Stimulated activated CD8-positive, alpha-beta memory T cell treated with anti-CD3 and anti-CD28 coated beads, Interleukin-15, amount 100 ng/mL, for 1 hour (primary cell): ENCODE results near the gene KCTD12.
A peak's percentile ranks its signal among the peaks of the same experiment; 100 is the strongest.
"Not testable (repeated sequence)": the region's sequence is repeated elsewhere in the genome, so short reads cannot be mapped to it uniquely, and the experiment has no call there.

Experiments used
- DNase-seq: peaks from one replicate; pipeline ENCODE4 v3.0.0-alpha.2; 2020; ENCODE audit warnings: low read depth

KCTD12 gene

DNA sequence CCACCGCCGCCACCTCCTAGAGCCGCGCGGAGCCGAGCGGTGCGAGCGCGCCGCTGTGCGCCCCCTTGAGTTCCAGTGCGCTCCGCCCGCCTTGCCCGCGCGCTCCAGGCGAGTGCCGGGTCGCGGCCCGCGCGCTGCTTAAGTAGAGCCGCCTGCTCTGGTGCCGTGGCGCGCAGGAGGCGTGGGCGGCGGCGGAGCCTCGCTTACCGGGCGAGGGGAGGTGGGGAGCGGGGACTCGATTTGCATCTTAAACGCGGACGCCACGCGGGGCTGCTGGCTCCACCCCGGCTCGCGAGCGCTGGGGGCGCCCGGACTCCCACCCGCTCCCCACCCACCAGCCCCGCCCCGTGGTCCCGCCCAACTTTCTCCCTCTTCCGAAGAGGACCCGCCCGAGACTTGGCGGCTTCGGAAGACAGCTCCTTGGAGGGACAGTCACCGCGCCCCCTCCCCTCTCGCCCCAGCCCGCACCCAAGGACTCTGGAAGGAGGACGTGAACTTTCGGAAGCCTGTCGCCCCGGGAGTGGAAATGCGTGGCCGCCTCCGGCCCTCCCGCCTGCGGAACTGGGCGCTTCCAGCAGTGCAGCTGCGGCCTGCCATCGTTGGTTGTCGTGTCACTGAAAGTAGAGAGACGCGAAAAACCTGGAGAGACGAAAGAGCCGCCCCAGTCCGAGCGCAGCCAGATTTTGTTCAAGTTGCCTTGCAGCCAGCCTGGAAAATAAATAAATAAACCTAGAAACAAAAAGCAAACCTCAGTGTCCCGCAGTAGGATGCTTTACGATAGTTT lies at the start of gene KCTD12:
TSS of gene KCTD12 (minus strand) at position 114 of the 784 bp plus-strand sequence. CDS start 257 bp downstream, outside the sequence.
- DNase-seq, result peak; percentile 54

DNA sequence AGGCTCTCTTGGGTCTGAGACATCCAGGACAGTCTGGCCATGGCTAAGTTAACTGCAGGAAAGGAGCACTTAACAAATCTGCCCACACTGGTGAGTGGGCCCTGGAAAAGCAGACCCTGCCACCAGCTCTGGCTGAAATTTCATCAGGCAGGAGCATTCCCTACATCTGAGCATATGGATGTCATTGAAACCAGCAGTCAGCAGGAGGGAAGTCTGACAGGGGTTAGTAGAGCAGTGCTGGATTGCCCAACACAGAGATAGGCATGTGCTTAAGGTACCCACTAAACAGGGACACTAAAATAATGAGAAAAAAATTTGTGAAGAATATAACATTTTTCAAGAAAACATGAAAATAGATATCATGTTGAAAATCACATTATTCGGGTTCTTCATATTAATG lies 48.5 kb upstream of the KCTD12 start:
- no peak for DNase-seq

- DNase-seq, result no peak
Measured at GRCh38 chr13:76932076-76932475, 45.9 kb upstream of the KCTD12 start.

DNA sequence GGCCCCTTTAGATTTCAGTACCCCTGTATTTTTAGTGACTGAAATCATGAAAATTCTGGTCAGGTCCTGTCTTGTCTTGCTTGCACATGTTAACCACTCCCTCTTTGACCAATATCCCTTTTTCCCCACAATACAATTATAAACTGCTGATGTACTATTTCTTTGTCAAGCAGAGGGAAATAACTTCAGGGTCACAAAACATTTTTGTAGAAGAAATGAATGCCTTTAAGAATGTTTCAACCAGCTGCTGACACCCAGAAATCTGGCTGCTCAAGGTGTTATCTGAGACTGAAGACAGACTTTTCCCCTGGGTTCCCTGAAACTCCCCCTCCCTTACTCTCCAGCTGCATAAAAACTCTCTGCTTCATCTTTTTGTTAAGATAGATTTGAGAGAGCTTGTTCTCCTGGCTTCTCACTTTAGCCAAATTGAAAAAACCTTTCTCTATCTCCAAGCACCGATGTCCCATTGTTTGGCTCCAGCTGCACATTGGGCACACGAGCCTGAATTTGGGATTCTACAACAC lies 43.7 kb upstream of the KCTD12 start:
- DNase-seq, result no peak

DNA sequence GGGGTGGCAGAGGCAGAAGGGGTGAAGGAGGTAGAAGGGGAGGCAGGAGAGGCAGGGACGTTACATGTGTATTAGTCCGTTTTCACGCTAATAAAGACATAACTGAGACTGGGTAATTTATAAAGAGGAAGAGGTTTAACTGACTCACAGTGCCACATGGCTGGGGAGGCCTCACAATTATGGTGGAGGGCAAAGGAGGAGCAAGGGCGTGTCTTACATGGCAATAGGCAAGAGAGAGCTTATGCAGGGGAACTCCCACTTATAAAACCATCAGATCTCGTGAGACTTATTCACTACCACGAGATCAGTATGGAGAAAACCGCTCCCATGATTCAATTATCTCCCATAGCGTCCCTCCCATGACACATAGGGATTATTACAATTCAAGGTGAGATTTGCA lies 43.1 kb upstream of the KCTD12 start:
- DNase-seq, result no peak

DNA sequence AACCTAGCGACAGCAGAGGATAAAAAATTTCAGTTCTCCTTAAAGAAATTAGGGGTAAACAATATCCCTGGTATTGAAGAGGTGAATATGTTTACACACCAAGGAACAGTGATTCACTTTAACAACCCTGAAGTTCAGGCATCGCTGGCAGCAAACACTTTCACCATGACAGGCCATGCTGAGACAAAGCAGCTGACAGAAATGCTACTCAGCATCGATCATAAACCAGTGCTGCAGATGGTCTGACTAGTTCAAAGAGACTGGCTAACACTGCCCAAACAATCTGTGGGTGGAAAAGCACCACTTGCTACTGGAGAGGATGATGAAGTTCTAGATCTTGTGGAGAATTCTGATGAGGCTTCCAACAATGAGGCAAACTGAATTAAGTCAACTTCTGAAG lies 42.3 kb upstream of the KCTD12 start:
- DNase-seq, result no peak

DNA sequence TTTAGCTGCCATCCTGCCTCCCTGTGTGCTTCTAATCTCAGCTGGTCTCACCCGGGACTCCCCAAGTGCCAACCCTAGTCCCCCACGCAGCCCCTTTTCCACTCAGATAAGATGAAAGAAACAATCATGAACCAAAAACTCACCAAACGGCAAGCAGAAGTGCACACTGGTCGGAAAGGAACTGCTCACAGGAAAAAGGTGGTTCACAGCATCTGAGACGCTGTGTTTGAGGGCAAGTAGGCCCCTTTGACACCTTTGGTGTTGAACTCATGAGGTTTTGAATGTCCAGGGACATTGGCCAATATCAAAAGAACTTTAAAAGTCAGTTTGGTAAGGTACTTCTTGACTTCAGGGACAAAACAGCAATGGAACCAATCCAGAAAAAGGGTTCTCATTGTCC lies 41.8 kb upstream of the KCTD12 start:
- DNase-seq, result no peak

- DNase-seq, result no peak
Measured at GRCh38 chr13:76925115-76925514, 38.9 kb upstream of the KCTD12 start.

- no peak for DNase-seq
Measured at GRCh38 chr13:76921516-76921915, 35.3 kb upstream of the KCTD12 start.

- DNase-seq, result not testable (repeated sequence)
Measured at GRCh38 chr13:76917755-76918481, 31.7 kb upstream of the KCTD12 start.

DNA sequence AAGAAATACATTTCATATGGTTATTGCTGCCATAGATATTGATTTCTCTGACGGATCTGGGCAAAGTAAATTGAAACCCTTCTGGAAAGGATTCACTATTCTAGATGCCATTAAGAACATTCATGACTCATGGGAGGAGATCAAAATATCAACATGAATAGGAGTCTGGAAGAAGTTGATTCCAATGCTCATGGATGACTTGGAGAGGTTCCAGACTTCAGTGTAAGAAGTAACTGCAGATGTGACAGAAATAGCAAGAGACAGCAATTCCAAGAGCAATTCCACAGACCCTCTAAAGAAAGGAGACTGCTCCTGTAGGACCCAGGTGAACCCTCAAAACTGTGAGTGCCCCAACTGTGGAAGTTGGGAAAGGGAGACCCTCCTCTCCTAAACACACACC lies 30.9 kb upstream of the KCTD12 start:
- no peak for DNase-seq

- DNase-seq, result no peak
Measured at GRCh38 chr13:76913898-76914297, 27.7 kb upstream of the KCTD12 start.

- DNase-seq, result no peak
Measured at GRCh38 chr13:76912476-76912875, 26.3 kb upstream of the KCTD12 start.

- no peak for DNase-seq
Measured at GRCh38 chr13:76904507-76904906, 18.3 kb upstream of the KCTD12 start.

- peak; percentile 40 for DNase-seq
Measured at GRCh38 chr13:76903544-76904162, 17.4 kb upstream of the KCTD12 start.

- DNase-seq, result not testable (repeated sequence)
Measured at GRCh38 chr13:76899066-76899465, 12.9 kb upstream of the KCTD12 start.

DNA sequence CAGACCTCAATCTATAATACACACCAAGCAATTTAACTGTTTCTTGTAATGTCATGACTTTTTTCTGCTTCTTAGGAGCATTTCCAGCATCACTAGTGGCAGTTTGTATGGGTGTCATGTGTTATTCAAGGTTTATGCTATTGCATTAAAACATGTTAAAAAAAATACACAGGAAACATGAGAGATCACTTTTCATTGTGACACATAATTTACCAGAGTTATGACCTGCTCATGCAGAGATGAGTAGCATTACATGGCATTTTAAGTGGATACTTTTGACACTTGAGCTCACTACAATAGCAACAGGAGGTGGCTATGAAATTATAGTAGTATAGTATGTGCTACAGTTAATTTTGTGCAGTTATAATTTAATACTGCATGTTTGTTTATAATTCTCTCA lies 11.0 kb upstream of the KCTD12 start:
- DNase-seq, result not testable (repeated sequence)

DNA sequence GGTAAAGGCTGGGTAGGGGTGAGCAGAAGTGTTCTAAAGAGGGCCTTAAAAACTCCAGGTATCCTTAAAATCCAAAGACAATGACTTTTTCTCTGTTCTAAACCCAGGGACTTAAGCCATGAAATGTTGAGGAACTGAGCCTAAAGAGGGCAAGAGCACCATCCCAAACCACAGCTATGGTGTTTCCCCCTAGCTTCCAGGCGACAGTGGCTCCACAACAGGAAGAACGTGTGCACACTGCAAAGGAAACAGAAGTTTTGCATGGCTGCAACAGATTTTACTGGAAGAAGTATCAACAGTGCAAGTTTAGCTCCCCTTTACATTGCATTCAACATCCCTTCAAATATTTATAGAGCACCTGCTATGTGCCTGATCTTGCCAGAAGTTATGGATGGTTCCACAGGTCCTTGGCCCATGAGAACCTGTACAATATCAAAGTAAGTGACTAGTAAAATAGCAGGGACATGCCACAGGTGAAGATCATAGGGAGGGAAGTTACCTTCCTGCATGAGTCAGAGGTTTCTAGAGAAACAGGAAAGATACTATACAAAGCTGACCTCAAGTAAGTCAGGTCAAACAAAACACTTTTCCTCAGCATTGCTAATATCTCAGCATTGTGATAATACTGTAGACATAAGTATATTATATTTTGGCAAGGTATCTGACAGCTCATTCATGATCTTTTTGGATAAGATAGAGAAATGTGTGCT lies 8.4 kb upstream of the KCTD12 start:
- no peak for DNase-seq

DNA sequence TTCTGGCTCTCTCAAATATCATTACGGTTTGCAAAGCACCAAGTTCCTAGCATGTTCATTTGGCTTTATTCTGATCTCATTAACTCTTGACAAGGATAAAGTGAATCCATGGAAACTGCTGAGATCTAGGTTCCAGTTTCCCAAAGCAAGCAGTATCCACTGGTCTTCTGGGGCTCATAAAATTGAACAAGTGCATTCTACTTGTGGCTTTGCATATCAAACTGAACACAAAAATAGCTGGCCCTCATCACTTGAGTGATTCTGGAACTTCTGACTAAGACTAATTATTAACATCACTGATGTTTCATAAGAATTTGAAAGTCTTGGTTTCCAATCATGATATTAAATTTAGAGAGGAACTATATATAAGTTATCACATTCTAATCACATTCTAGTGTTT lies 6.3 kb upstream of the KCTD12 start:
- DNase-seq, result no peak

DNA sequence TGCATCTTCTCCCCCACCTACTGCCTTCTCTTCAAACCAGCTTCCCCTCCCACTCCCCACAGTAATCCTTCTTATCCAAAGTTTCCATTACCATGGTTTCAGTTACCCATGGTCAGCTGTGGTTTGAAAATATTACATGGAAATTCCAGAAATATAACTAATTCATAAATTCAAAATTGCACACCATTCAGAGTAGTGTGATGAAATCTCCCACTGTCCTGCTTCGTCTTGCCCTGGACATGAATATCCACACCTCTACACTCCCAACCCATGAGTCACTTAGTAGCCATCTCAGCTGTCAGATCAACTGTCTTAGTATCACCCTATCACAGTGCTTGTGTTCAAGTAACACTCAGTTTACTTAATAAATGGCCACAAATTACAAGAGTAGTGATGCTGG lies 3.8 kb upstream of the KCTD12 start:
- no peak for DNase-seq

DNA sequence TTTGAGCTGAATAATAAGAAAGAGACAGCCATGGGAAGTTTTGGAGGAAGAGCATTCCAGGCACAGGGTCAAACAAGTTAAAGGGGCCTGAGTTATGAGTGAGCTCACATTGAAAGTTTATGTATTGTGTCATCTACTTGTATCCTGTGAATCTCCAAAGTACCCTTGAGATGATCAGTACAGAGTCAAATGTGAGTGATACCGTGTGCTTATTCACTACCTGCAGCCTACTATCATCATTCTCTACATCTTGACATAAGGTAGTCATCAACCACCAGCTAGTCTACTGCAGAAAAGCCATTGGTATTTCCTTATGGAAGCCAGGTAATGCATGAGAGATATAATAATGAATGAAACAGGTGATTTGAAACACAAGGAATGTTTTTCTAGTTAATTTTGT lies 3.0 kb upstream of the KCTD12 start:
- DNase-seq, result no peak

DNA sequence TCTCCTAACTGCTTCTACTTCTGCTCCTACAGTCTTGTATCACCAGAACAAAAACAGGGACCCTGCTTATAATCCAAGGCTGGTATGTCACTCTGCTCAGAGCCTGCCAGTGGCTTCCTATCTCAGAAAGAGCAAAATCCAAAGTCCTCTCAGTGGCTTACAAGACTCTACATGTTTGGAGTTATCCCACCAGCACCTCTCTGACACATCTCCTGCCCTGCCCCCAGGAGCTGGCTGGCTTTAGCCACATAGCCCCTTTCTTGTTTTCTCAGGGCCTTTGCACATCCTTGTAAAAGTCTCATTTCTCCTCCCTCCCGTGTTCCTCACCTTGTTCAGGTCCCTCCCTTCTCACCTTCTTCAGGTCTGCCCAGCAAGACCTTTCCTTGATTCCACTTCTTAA lies 2.2 kb upstream of the KCTD12 start:
- DNase-seq, result no peak
